H1 (cell line): ENCODE measurements around the gene JUP. TPM values are rescaled to one million over a fixed set of nuclear protein-coding genes. Genes with fewer than 3 reads are reported as not detected.

Experiments used
- BACH1 ChIP-seq: IDR thresholded peaks from 2 replicates; pipeline ENCODE4 v1.6.1; 2012; ENCODE audit warnings: low read length, improper control_type of control experiment
- BCL11A ChIP-seq, 2 experiments: IDR thresholded peaks; one replicate each; pipeline ENCODE4 v1.6.1; 2011; ENCODE audit warnings: low read depth in 2 of 2, low read length in 2 of 2, mild to moderate bottlenecking in 2 of 2
- BRCA1 ChIP-seq: IDR thresholded peaks from 2 replicates; pipeline ENCODE4 v1.6.1; 2012; ENCODE audit warnings: low read depth, low read length, improper control_type of control experiment
- CHD1 ChIP-seq: IDR thresholded peaks from 2 replicates; pipeline ENCODE4 v1.6.1; 2012; ENCODE audit warnings: low read depth, low read length, improper control_type of control experiment
- CTCF ChIP-seq, 3 experiments: IDR thresholded peaks; 1 replicate in 2 of 3; 2 replicates in 1 of 3; pipeline versions ENCODE4 v1.5.1 to v1.6.1; 2011; ENCODE audit warnings: low read length in 3 of 3, mild to moderate bottlenecking in 3 of 3, inconsistent platforms in 2 of 3, low read depth in 1 of 3, moderate library complexity in 1 of 3; ENCODE audit not compliant: insufficient read depth in 1 of 3; ENCODE audit errors: control extremely low read depth in 1 of 3
- EP300 ChIP-seq, 2 experiments: IDR thresholded peaks; 1 replicate in 1 of 2; 2 replicates in 1 of 2; pipeline ENCODE4 v1.6.1; 2011 to 2012; ENCODE audit warnings: low read depth in 2 of 2, low read length in 2 of 2, mild to moderate bottlenecking in 2 of 2, borderline replicate concordance in 1 of 2, inconsistent platforms in 1 of 2, moderate library complexity in 1 of 2
- EZH2 ChIP-seq: fragments of 200-600 bp; sonication (generic); IDR thresholded peaks from 2 replicates; pipeline ENCODE4 v1.7.1; 2012; ENCODE audit warnings: low read depth, mild to moderate bottlenecking, moderate library complexity, low read length, inconsistent platforms; ENCODE audit not compliant: severe bottlenecking
- HDAC2 ChIP-seq, 2 experiments: fragments of 300-600 bp in 1 of 2; sonication (generic) in 1 of 2; IDR thresholded peaks; 2 replicates each; pipeline ENCODE4 v1.6.1; 2011 to 2012; ENCODE audit warnings: low read depth in 2 of 2, low read length in 2 of 2, mild to moderate bottlenecking in 2 of 2, moderate library complexity in 2 of 2, borderline replicate concordance in 1 of 2, inconsistent platforms in 1 of 2
- JUN ChIP-seq: IDR thresholded peaks from 2 replicates; pipeline ENCODE4 v1.6.1; 2011; ENCODE audit warnings: low read depth, mild to moderate bottlenecking, improper control_type of control experiment, low read length
- JUND ChIP-seq: IDR thresholded peaks from 2 replicates; pipeline ENCODE4 v1.6.1; 2011; ENCODE audit warnings: mild to moderate bottlenecking, improper control_type of control experiment, low read length
- KDM4A ChIP-seq: IDR thresholded peaks from one replicate; pipeline ENCODE4 v1.7.1; 2012; ENCODE audit warnings: low read depth, mild to moderate bottlenecking, moderate library complexity, low read length, inconsistent platforms; ENCODE audit not compliant: severe bottlenecking
- KDM5A ChIP-seq: fragments of 200-600 bp; IDR thresholded peaks from 2 replicates; pipeline ENCODE4 v1.7.1; 2012; ENCODE audit warnings: mild to moderate bottlenecking, low read length, inconsistent platforms, mixed read lengths
- POU5F1 ChIP-seq: IDR thresholded peaks from 2 replicates; pipeline ENCODE4 v1.6.1; 2011; ENCODE audit warnings: low read depth, mild to moderate bottlenecking, low read length, moderate library complexity
- RAD21 ChIP-seq, 2 experiments: IDR thresholded peaks in 1 of 2; conservative IDR thresholded peaks in 1 of 2; 2 replicates each; pipeline ENCODE4 v1.6.1; 2011; ENCODE audit warnings: low read depth in 2 of 2, low read length in 2 of 2, improper control_type of control experiment in 1 of 2, inconsistent platforms in 1 of 2, mild to moderate bottlenecking in 1 of 2, moderate library complexity in 1 of 2
- SIN3A ChIP-seq, 2 experiments: IDR thresholded peaks in 1 of 2; conservative IDR thresholded peaks in 1 of 2; 2 replicates each; pipeline ENCODE4 v1.6.1; 2011 to 2012; ENCODE audit warnings: low read length in 2 of 2, improper control_type of control experiment in 1 of 2, low read depth in 1 of 2, mild to moderate bottlenecking in 1 of 2
- SIRT6 ChIP-seq: IDR thresholded peaks from one replicate; pipeline ENCODE4 v1.7.1; 2012; ENCODE audit warnings: low read length, inconsistent platforms
- SUZ12 ChIP-seq: fragments of 200-600 bp; sonication (generic); IDR thresholded peaks from 2 replicates; pipeline ENCODE4 v1.6.1; 2012; ENCODE audit warnings: mild to moderate bottlenecking, inconsistent platforms, low read length, moderate library complexity, mixed read lengths
- ZNF274 ChIP-seq: IDR thresholded peaks from 2 replicates; pipeline ENCODE4 v1.7.0; 2012; ENCODE audit warnings: low read length, borderline replicate concordance; ENCODE audit errors: extremely low read depth
- polyA plus RNA-seq, 7 experiments: library from polyadenylated mRNA; depleted of rRNA in 3 of 7; stranded (reverse) in 5 of 7; unstranded in 2 of 7; fragments of >200 nt in 5 of 7; fragments of 200-250 nt in 2 of 7; gene quantifications; 1 replicate in 5 of 7; 2 replicates in 1 of 7; 4 replicates in 1 of 7; pipeline versions ENCODE4 v1.2.1 to v1.2.3, GENCODE V29; 2011 to 2013; ENCODE audit warnings: missing spikeins in 2 of 7, mixed read lengths in 2 of 7
- total RNA-seq: library from RNA; stranded (reverse); fragmentation: NEBNext Ultra II Directional; extraction: Animal tissue kit (Norgen Biotek cat#: 25700); gene quantifications from 2 replicates; pipeline ENCODE4 v1.2.1, GENCODE V29; 2021
- TF ChIP-seq, protein P1 (sequence below): IDR thresholded peaks from 2 replicates; pipeline ENCODE4 v1.6.1; 2011; ENCODE audit warnings: low read depth, mild to moderate bottlenecking, low read length; ENCODE audit not compliant: insufficient read depth

Gene JUP
- total and polyA plus RNA-seq, 2 of the 8 experiments (the other 6 are each of a cell fraction or from before 2014, with no cell fraction given) = 62.8 to 102 TPM

DNA sequence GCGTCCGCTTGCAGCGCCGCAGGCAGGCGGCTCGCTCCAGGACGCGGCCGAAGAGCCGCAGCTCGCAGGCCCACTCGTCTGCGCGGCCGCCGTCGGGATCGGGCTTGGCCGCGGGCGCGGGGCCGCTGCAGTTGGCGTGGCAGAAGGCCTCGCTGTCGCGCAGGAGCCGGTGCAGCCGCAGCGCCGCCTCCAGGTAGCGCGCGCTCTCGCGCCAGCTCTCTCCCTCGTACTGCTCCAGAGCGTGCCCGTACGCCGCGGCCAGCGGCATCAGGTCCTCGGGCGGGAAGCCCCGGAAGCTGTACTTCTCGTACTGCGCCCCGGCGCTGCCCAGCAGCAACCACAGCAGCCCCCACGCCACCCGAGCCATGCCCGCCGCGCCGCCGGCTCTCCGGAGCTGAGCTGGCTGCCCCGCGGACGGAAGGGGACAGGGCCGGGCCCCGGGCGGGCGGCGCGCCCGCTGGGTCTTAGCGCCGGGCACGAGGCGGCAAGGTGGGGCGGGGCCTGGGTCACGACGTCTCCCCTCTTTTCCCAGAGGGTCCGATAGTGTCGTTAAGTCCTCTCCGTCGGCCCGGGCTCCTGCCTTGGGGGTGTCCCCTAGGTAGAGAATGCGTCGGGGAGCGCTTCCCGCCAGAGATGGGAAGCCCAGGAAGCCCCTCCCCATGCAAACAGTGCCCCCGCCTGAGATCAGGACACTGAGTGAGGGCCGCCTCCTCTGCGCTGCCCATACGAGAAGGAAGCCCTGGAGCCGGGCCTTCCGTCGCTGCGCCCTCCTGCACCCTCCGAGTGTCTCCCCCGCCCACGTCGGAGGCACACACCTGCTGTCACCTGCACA, 25.3 kb upstream of the JUP start, which contains the start of gene P3H4 (continued):
- TF ChIP-seq RAD21 (IDR thresholded peaks at IDR 0.05 in 1 of 2, conservative IDR thresholded peaks at IDR 0.05 in 1 of 2; ENCODE audit: low read depth in 2 of 2, low read length in 2 of 2) (peak; percentile 47 to 59), SIRT6 (no peak), SIN3A (conservative IDR thresholded peaks at IDR 0.05 in 1 of 2, IDR thresholded peaks at IDR 0.05 in 1 of 2; ENCODE audit: low read depth in 1 of 2, low read length in 2 of 2) (peak; percentile 17 to 87; a peak in 2 of 4 replicates), CHD1 (no peak), ZNF274 (no peak), EP300 (IDR thresholded peaks at IDR 0.05; ENCODE audit: borderline replicate concordance in 1 of 2, low read depth in 2 of 2, low read length in 2 of 2) (no peak), KDM4A (peak; percentile 89), JUND (0 out of 2 replicates have a peak, but pooled peaks have one; percentile 6), POU5F1 (no peak), BACH1 (peak; percentile 71; the same call in 1 of the 2 replicates), CTCF (IDR thresholded peaks at IDR 0.05; ENCODE audit: control extremely low read depth in 1 of 3, insufficient read depth in 1 of 3, low read depth in 1 of 3, low read length in 3 of 3) (peak; percentile 60 to 83 (median 70)), JUN (no peak), BCL11A (IDR thresholded peaks at IDR 0.05; ENCODE audit: low read depth in 2 of 2, low read length in 2 of 2) (no peak), KDM5A (no peak), BRCA1 (no peak), HDAC2 (IDR thresholded peaks at IDR 0.05; ENCODE audit: borderline replicate concordance in 1 of 2, low read depth in 2 of 2, low read length in 2 of 2) (peak in 1 of 2 experiments; percentile 23; a peak in 1 of 4 replicates), EZH2 (peak; percentile 36), SUZ12 (no peak)
- TF ChIP-seq, protein P1, sequence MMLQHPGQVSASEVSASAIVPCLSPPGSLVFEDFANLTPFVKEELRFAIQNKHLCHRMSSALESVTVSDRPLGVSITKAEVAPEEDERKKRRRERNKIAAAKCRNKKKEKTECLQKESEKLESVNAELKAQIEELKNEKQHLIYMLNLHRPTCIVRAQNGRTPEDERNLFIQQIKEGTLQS = no peak
